Stimulated activated CD8-positive, alpha-beta memory T cell treated with anti-CD3 and anti-CD28 coated beads, Interleukin-4, amount 100 ng/mL, for 24 hours (primary cell): Measurements from ENCODE around the gene PRR18.

Source experiments
- DNase-seq: peaks from one replicate; pipeline ENCODE4 v3.0.0-alpha.2; 2020; ENCODE audit warnings: low read depth

The PRR18 gene

DNA sequence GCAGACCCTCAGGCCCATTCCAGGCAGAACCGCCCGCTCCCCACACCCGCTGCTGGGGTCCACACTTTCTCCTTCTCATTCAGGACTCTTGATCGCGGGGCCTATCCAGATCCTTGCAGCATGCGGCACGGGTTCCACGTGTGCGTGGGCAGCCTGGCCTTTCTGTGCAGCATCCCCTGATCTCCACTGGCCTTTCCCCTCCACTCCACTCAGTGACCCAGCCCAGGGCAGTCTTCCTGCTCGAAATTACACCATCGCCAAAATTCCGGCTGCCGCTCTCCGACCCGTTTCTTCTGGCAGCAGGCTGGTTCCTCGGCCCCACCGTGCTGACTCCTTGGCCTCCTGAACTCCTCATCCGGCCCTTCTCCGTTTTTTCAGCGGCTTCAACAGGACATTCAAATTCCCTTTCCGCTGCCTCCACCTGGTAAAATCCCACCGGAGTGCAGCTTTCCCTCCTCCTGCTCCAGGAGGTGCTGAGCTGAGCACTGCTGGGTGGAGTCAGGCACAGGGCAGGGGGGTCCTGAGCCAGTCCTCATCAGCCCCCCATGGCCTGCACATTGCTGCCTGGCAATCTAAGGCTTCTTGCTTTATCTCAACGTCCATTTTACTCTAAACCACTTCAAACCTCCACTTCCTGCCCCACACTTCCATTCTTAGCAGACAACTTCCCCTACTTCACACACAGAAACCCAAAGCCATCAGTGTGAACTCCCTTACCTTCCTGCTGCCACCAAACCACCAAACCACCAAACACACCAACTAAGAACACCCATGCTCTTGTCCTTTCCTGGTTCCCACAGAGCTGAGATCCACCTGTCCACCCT lies 25.2 kb upstream of the PRR18 start:
- no peak for DNase-seq

DNA sequence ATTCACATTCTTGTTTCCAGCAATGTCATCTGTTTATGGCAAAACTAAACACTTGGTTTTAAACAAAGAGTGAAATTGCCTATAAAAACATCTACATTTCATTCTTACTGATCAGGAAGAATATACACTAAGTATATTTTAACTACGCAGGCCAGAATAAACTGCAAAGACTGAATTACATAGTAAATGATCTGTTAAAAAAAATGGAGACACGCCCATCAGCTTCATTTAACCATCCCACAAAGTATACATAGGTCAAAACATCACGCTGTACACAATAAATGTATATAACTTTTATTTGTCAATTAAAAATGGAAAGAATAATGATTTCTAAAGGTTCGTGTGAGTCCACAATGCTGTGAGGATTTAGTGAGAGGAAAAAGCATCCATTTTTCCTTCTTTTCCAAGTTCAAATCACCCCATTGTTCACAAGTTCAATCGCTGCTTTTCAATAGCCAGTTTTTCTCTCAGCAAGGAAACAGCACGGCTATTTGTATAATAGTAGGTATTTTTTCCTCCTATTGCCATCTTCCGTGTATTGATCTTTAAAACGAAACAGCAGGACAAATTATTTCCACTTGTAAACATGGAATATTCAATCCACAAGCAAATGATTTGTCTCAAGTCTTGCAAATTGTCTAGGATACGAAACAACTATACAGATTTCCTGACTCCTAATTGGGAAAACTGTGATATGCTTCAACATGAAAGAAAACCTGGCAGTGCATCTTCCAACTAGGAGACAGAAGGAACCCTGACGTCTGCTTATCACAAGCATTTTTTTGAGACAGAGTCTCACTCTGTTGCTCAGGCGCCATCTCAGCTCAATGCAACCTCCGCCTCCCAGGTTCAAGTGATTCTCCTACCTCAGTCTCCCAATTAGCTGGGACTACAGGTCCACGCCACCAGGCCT lies 23.6 kb upstream of the PRR18 start:
- DNase-seq: no peak

DNA sequence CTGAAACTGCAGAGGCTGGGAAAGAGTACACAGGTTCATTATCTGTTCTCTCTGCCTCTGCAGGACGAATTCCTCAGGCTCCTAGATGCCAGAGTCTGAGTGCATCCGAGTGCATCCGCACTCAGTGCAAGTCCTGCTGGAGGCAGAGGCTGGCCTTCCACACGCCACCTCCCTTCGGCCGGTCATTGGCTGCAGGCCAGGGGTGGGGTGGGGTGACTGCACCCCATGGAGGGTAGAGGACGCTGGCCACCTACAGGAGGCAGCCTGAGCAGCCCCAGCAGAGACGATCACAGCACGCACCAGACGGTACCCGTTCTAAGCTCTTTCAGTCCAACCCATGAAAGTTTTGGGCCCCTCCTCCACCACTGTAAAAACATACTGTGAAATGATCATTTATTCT lies 22.4 kb upstream of the PRR18 start:
- DNase-seq: no peak

DNA sequence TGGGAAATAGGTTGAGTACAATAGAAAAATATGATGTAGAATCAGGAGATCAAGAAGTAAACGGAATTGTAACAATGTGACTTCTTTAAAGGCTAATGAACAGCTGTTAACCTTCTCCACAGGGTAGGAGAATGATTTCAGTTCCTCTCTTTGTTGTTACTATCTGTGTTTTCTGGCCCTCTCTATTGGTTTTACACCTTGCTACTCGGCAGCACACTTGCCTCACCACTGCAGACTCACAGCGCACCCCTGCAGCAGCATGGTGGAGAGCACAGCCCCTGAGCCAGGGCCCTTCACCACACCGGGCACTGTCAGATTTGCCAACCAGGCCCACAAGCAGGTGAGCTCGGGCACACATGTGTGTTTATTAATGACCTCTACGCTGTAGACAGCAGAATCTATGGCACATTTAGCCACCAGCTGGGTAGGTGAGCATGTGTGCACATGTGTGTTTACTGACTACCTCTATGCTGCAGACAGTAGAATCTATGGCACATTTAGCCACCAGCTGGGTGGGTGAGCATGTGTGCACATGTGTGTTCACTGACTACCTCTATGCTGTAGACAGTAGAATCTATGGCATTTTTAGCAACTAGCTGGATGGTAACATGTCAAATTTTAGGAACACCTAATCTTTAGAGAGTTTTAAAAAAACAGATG lies 17.3 kb upstream of the PRR18 start:
- DNase-seq: no peak

DNA sequence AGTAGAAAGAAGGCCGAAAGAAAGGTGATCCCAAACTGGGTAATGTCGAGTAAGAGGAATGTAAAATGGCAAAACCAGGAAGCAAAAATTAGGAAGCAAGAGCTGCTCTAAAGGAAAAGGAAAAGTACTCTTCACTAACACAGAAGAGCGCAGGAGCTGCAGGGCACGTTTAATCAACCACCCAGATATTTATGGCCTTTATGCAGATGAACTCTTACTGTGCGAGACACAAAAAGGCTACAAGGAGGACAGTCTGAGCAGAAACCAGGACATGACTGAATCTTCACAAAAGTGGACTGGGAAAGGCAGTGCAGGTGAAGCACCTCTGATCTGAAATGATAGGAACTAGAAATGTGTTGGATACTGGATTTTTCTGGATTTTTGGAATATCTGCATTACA lies 15.2 kb upstream of the PRR18 start:
- no peak for DNase-seq

DNA sequence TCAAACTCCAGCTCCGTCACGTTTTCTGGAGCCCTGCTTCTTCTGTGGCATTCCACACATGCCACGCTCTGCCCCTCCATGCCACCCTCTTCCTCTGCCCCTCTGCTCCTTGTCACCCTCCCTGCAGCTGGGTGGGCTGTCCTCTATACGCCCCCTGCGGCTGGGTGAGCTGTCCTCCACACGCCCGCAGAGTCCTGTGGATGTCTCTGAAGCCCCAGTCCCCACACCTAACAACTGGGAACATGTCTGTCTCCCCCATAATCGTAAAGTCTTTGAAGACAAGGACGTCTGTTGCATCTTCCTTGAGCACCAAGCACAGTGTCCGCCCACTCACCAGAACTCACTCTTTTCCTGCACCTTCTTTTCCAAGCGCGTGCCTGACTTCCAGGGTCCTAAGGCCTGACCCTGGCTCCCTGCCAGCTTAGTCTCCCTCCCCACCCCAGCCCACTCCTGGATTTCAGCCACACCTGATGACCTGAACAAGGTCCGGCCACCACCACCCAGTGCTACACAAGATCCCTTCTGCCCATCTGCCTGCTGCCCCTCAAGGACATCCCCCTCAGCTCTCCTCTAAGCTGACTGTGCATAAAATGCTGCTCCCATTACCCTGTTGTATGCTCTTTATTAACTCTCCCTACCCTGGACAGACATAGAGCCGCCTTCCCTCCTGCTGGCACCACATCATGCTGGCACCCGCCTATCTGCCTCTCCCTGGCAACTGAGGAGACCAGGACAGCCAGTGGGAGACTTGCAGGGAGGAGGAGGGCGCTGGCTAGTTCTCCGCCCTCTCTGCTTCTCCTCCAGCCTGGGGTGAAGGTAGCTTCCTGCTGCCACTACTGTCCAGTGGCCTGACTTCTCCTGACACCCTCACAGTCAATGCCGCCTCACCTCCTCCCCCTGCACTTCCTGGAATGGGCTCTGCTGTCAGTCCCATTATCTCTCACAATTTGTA lies 10.7 kb upstream of the PRR18 start:
- no peak for DNase-seq

DNA sequence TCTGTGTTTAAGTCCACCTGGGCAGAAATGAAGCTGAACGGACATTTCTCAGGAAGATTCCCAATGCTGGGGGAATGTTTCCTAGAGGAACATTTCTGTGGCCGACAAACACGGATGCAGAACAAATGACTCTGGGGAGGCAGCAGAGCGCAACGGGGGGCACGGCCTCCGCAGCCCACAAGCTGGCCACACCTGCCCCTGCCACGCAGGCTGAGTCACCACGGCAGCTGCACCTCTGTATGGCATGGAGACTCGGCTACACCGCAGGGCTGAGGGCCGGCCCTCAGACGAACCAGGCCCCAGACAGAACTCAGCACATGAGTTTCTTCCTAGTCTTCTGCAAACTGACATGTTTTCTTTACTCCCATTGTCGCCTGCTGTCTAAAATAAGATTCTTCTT lies 10.0 kb upstream of the PRR18 start:
- no peak for DNase-seq

DNA sequence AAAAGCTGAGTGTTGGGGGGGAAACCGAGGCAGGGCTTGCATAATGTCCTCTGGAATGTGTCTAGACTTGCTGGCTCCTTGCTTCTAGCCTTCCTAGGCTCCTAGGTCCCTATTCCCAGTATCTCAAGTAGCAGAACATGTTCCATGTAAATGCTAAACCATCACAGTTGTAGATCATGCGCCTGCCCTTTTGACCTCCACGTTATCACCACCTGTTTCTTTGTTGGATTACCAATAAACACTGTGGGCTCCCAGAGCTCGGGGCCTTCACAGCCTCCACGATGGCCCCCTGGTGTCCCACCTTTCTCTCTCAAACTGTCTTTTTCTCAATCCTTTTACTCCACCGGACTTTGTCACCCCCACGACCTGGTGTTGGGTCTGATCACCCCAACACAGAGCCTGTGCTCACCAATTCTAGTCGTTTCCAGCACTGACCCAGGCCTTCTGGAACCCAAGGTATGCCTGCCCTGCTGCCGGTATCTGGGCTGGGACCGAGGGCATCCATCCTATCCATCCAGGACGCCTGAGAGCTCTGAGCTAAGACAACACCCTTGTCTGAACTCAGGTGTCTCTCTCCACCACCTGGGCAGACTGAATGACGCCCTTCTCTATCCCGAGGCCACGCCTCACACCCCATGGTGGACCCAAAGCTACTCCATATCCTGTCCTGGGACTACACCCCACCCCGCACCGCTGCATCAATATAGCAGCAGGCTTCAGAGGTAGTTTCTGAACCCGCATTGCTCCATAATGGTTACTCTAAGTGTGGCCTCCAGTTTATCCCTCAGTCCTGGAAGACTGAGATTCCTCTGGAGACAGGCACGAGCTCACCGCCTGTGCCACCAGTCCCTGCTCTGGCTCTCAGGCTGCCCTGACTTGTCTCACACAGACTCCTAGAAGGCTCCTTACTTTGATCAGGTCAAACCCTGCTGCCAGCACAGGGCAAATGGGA lies 9.3 kb upstream of the PRR18 start:
- DNase-seq: no peak

DNA sequence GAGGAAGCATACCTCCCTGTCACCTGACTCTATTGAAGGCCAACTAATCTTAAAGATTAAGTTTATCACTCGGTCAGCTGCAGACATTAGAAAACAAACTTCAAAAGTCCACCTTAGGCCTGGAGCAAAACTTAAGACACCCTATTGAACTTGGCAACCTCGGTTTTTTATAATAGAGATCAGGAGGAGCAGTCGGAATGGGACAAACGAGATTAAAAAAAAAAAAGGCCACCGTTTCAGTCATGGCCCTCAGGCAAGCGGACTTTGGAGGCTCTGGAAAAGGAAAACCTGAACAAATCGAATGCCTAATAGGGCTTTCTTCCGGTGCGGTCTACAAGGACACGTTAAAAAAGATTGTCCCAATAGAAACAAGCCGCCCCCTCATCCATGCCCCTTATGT lies 7.2 kb upstream of the PRR18 start:
- DNase-seq: no peak

DNA sequence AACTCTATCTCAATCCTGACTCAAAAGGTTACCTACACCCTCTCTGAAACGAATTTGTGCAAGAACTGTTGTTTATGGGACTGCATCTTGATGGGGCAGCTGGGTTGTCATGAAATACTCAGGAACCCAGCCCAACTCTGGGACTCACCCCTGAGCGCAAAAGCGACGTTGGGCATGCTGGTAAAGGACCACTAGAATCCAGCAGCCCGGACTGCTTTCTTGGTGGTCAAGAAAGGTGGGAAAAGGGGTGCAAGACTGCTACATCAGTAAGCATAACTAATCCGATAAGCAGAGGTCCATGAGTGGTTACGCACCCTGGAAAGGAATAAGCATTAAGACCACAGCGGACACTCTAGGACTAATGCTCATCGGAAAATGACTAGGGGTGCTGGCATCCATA lies 6.3 kb upstream of the PRR18 start:
- no peak for DNase-seq

DNA sequence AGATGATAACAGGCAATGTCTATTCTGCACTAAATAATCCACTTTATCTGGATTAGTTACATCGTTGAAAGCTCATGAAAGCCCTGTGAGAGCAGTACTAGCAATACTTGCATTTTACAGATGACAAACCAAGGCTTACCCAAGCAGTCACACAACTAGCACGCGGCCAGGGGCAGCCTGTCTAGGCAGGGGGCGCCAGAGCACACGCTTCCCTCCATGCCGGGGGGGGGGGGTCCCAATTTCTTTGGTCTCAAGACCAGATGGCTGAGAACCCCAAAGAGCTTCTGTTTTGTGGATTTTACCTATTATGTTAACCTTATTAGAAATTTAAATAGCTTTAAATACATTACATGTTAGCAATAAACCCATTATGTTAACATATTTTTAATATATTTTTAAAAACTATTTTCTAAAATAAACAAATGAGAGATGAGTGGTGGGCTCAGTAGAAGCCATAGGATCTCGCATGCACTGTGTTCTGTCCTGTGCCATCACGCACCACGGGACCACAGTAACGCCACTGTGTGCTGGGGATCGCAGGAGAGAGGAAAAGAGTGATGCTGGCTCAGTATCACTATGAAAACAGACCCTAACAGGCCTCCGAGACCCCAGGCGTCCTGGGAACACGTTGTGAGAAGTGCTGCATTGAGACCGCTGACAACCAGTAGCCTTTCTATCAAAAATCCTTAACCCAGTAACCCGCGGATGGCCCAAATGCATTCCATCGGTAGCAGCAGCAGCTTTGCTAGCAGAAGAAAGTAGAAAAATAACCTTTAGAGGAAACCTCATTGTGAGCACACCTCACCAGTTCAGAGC lies 5.3 kb upstream of the PRR18 start:
- peak; percentile 44 for DNase-seq

DNA sequence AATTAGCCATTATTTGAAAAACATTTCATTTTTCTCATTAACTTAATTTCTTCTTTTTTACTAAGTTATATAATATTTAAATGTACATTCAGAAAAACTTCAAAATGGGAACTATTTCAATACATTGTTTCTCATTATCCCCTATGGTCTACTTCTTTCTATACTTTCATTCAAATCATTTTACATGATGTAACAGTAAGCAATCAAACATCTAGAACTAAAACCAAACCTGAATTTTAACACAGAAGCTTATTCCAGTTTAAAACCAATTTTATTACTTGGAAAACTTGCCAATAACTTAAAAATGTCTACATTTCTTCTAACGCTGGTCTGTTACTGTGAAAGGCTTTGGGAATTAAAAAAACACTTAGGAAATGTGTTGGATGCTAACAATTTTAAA lies 4.6 kb upstream of the PRR18 start:
- DNase-seq: no peak

DNA sequence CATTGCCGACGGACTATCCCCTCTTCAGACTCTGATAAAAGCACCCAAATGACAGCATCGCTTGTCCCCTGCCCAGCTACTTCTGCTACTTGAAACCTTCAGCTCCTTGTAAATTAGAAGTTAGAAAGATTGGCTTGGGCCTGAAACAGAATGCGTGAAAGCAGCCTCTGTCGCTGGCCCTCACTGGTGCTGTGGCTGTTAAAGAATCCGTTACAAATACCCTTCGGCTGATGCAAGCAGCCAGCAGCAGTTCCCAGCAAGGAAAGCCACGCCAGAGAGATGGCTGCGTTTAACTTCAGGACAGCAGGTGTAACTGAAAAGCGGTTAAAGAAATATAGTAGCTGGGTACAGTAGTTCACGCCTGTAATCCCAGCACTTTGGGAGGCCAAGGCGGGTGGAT lies 2.4 kb upstream of the PRR18 start:
- DNase-seq: no peak

DNA sequence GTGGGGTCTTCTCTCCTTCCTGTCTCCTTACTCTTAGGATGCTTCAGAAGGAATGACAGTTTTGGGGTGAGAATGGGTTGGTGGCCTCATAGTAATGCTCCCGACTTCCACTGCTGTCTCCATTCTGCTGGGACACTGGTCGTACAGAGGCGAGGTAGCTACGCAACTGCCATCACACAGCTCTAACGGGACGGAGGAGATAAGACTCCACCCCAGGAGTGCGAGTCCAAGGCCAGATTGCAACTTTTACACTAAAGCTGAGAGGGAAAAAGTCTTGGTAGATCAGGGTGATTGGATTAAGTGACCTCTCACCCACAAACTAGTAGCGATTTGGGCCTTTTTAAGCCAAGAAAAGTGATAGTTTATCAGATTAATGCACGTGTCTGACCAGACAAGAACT lies 1.8 kb upstream of the PRR18 start:
- no peak for DNase-seq

DNA sequence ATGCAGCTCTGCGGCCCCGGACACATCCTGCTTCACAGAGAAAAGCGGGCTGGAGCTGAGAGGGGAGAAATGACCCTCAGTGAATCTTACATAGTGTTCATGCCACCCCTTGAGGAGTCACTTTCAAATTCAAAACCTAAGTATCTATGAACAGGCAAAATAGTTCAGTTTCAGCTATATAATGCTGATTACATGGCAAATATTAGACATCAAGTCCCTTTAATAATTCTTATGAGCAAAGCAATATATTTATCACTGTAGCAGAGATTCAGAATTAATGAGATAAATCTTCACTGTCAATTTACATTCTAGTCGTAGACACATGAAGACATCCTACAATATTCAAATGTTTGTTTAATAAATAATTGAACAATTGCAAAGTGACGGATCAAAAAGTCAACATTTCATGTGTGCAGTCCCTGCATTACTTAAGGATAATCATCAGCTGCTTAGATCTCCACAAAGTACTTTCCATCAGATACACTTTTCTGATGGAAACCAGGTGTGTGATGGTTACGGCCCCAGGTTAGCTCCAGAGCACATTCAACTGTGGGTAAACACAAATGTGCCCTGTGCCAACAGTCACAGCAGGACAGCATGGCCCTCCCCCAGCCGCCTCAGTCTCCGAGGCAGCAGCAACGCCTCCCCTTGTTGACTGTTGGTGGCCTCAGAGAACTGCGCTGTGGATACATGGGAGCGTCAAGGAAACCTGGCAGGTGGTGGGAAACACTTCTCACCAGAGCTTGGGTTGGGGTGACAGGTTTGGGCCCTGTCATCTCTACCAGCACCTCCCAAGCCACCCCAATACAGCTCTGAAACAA lies 787 bp upstream of the PRR18 start:
- DNase-seq: no peak

DNA sequence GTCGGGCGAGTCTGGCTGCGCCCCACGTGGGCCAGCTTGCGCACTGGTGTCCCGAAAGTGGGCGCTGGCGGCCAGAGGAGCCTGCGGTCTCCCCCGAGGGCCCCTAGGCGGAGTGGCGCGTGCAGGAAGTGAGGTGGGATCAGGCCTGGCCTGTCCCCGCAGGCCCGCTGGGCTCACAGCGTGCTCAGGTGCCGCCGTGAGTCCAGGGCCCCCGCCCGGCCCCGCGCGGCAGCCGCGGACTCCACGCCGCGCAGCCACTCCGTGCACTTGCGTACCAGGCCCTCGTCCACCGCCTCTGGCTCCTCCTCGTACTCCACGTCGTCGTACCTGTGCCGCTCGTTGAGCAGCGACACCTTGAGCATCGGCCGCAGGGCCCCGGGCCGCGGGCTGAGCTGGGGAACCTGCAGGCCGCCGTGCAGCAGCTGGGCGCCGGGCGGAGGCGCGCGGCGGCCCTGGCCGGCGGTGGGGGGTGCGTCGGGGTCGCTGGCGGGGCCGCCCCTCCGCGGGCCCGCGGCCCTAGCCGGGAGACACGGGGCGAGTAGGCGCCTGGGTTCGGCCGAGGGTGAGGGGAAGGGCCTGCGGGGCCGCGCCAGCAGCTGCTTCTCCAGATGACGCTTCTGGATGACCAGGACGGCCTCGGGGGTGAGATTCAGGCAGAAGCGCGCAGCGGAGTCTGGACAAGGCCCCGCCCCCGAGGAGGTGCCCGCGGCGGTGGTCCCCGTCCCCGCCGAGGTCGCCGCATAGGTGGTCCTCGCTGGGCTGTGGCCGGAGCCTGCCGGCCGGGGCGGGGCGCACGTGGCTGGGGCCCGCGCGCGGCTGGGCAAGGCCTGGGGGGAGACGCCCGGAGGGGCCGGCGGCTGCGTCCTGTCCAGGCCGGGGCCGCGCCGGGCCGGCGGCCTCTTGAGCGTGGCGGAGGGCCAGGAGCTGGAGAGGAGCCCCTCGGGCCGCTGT lies 835 bp downstream of the PRR18 start:
- no peak for DNase-seq

DNA sequence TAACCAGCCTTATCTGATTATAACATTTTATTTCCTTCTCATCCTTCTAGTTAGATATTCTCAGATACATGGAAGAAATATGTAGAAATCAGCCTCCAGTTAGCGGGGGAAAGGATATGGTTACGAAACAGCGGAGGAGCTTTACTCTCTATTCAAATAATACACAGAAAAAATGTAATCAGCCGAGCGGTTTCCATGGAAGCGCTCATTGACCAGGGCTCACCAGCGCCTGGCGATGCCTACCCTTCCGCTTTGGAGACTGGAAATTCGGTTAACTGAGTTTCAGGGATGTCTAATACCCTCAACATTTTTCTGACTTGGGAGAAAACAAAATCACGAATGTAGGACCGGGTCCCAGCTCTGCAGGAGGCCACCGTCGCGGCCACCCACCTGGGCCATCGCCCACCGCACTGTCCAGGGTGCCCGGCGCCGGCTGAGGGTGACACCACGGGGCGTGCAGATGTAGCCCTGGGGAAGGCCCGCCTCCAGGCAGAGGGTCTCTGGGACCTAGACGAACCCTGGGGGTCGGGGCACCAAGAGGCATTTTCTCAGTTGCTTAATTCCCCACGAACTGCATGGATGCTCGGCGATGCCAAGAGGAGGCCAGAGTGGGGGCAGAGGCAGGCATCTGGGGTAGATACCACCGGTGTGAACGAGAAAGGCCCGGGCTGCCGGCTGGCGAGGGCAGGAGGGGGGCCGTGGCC lies 1.7 kb downstream of the PRR18 start:
- no peak for DNase-seq
